ENCODE data around the gene BMP4. TPM values are rescaled to one million over a fixed set of nuclear protein-coding genes. Genes with fewer than 3 reads are reported as not detected.

The BMP4 gene
- total and polyA plus RNA-seq, 2 donors (not counting 1 experiment from before 2014, with no cell fraction given): not detected

- no peak overlapping the region for H3K4me2 ChIP-seq (replicated peaks; ENCODE audit: low read depth, low read length, poor library complexity, severe bottlenecking)
- H3K27me3 Mint-ChIP-seq: peaks cover 68% of the 10 kb centered on the region
- H4K20me1 ChIP-seq (ENCODE audit: control insufficient read depth, insufficient read depth, low read length, poor library complexity, severe bottlenecking): no peaks in the 10 kb centered on the region
- peaks cover 39% of the 10 kb centered on the region for H3K4me1 Mint-ChIP-seq
- intact Hi-C loops (cut with micrococcal nuclease): no loop called here
- H3K27ac ChIP-seq (ENCODE audit: low read length in 2 of 2): no peak overlapping the region
- H3K9me3 ChIP-seq (ENCODE audit: control extremely low read depth in 1 of 3, control insufficient read depth in 2 of 3, insufficient read depth in 1 of 3, low read length in 2 of 3): peaks cover 0 to 6% (median 0%) of the 10 kb centered on the region in 3 donors
- no peaks in the 10 kb centered on the region for H3K36me3 ChIP-seq (replicated peaks in 1 of 2; ENCODE audit: control extremely low read depth in 1 of 2, control insufficient read depth in 1 of 2, extremely low read depth in 1 of 2, insufficient read depth in 2 of 2, low read length in 1 of 2)
- peaks cover 0 to 49% (median 22%) of the 10 kb centered on the region in 4 experiments for H3K27me3 ChIP-seq (replicated peaks in 1 of 4; ENCODE audit: control extremely low read depth in 1 of 4, control insufficient read depth in 3 of 4, insufficient read depth in 4 of 4, low read length in 3 of 4)
- H3K9me3 Mint-ChIP-seq (ENCODE audit: insufficient read depth): no peaks in the 10 kb centered on the region
- ATAC-seq (ENCODE audit: low read depth) (no peak), DNase-seq (no peak)
- no peak overlapping the region for H3K4me3 Mint-ChIP-seq
- ChIA-PET CTCF (no interaction called here), POLR2A (no interaction called here)
- H3K4me3 ChIP-seq (ENCODE audit: control extremely low read depth in 1 of 5, extremely low read depth in 1 of 5, insufficient read depth in 1 of 5, low read depth in 2 of 5, low read length in 4 of 5): no peak overlapping the region
- H3K27ac Mint-ChIP-seq: no peak overlapping the region
- H3K9ac ChIP-seq (ENCODE audit: low read length): no peak overlapping the region
- H3K79me2 ChIP-seq (ENCODE audit: control insufficient read depth, insufficient read depth, low read length): no peaks in the 10 kb centered on the region
- no peak for TF ChIP-seq EZH2 (IDR thresholded peaks at IDR 0.05; ENCODE audit: borderline replicate concordance, insufficient read depth, low read depth, low read length, poor library complexity, severe bottlenecking)
- TF ChIP-seq, protein P1, sequence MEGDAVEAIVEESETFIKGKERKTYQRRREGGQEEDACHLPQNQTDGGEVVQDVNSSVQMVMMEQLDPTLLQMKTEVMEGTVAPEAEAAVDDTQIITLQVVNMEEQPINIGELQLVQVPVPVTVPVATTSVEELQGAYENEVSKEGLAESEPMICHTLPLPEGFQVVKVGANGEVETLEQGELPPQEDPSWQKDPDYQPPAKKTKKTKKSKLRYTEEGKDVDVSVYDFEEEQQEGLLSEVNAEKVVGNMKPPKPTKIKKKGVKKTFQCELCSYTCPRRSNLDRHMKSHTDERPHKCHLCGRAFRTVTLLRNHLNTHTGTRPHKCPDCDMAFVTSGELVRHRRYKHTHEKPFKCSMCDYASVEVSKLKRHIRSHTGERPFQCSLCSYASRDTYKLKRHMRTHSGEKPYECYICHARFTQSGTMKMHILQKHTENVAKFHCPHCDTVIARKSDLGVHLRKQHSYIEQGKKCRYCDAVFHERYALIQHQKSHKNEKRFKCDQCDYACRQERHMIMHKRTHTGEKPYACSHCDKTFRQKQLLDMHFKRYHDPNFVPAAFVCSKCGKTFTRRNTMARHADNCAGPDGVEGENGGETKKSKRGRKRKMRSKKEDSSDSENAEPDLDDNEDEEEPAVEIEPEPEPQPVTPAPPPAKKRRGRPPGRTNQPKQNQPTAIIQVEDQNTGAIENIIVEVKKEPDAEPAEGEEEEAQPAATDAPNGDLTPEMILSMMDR (IDR thresholded peaks at IDR 0.05): no peak
- peaks cover 36 to 38% of the 10 kb centered on the region in 2 donors for H3K4me1 ChIP-seq (ENCODE audit: control insufficient read depth in 2 of 2, insufficient read depth in 2 of 2, low read length in 2 of 2)
- H2AFZ ChIP-seq (ENCODE audit: insufficient read depth, low read depth, low read length, poor library complexity, severe bottlenecking): no peak overlapping the region
Measured at GRCh38 chr14:53957739-53958138, 1.1 kb upstream of the BMP4 start.

DNA sequence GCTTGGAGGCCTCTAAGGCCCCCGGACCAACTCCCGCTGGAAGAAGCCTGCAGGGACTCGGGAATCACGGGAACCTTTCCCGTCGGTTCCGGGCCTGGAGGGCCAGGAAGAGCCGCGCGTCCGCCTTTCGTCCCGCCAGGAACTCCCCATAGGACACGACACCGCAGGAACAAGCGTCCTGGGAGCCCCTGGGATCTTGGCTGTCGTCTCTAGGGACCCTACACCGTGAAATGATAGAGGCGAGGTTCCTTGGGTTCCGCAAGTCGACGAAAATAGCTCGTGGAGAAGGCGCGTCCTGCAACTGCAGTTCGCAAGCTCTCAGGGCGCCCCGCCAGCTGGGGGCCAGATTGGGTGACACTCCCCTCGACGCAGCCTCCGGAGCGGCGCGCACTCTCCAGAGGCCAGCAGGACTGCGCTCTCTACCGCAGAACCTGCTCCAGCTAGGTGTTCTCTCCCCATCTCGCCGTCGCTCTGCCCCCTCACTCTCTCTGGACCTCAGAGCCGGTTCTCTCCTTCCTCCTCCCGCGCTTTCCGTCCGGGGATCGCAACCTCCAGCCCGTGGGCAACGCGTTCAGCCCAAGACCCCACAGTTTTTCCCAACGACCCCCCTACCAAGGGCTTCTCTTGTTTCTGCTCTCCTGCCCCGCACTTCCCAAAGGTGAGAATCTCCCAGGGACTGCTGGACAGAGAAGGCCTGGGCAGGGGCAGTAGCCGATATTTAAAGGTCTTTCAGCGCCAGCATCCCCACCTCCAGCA, 776 bp downstream of the BMP4 start:
- ATAC-seq (ENCODE audit: low read depth) (no peak), DNase-seq (no peak)
- Histone ChIP-seq H3K27me3 (replicated peaks in 1 of 4; ENCODE audit: control extremely low read depth in 1 of 4, control insufficient read depth in 3 of 4, insufficient read depth in 4 of 4, low read length in 3 of 4) (peaks cover 0 to 62% (median 23%) of the 10 kb centered on the region in 4 experiments), H3K4me3 (ENCODE audit: control extremely low read depth in 1 of 5, extremely low read depth in 1 of 5, insufficient read depth in 1 of 5, low read depth in 2 of 5, low read length in 4 of 5) (peak overlapping the region in 2 of 5 experiments; percentile 15 to 41), H3K4me2 (replicated peaks; ENCODE audit: low read depth, low read length, poor library complexity, severe bottlenecking) (peak overlapping the region; percentile 70), H3K9ac (ENCODE audit: low read length) (peak overlapping the region; percentile 35), H3K36me3 (replicated peaks in 1 of 2; ENCODE audit: control extremely low read depth in 1 of 2, control insufficient read depth in 1 of 2, extremely low read depth in 1 of 2, insufficient read depth in 2 of 2, low read length in 1 of 2) (no peaks in the 10 kb centered on the region), H3K9me3 (ENCODE audit: control extremely low read depth in 1 of 3, control insufficient read depth in 2 of 3, insufficient read depth in 1 of 3, low read length in 2 of 3) (peaks cover 0 to 6% (median 0%) of the 10 kb centered on the region in 3 donors), H2AFZ (ENCODE audit: insufficient read depth, low read depth, low read length, poor library complexity, severe bottlenecking) (peak overlapping the region; percentile 28), H3K79me2 (ENCODE audit: control insufficient read depth, insufficient read depth, low read length) (no peaks in the 10 kb centered on the region), H3K4me1 (ENCODE audit: control insufficient read depth in 2 of 2, insufficient read depth in 2 of 2, low read length in 2 of 2) (peaks cover 36 to 38% of the 10 kb centered on the region in 2 donors), H3K27ac (ENCODE audit: low read length in 2 of 2) (no peak overlapping the region), H4K20me1 (ENCODE audit: control insufficient read depth, insufficient read depth, low read length, poor library complexity, severe bottlenecking) (no peaks in the 10 kb centered on the region)
- 3% methylated on average over 52 of the region's 52 CpGs for WGBS (ENCODE audit: insufficient coverage)
- CTCF ChIA-PET: interaction anchor here (1.6 kb wide), 1 partner anchor 26 kb away, joined by 4 read pairs; no protein-coding TSS in a partner anchor
- Mint-ChIP-seq H3K4me1 (peaks cover 38% of the 10 kb centered on the region), H3K27me3 (peaks cover 74% of the 10 kb centered on the region), H3K27ac (no peak overlapping the region), H3K4me3 (peak overlapping the region; percentile 83), H3K9me3 (ENCODE audit: insufficient read depth) (no peaks in the 10 kb centered on the region)
- TF ChIP-seq, protein P1 (IDR thresholded peaks at IDR 0.05): no peak
- no peak for TF ChIP-seq EZH2 (IDR thresholded peaks at IDR 0.05; ENCODE audit: borderline replicate concordance, insufficient read depth, low read depth, low read length, poor library complexity, severe bottlenecking)
- POLR2A ChIA-PET: no interaction called here
- intact Hi-C loops (cut with micrococcal nuclease): no loop called here
